Fibroblast of lung (primary cell): ENCODE data around the gene MDC1.

Experiments
- EZH2 ChIP-seq: IDR thresholded peaks from 2 replicates; pipeline ENCODE4 v1.5.1; 2012; ENCODE audit warnings: low read length, control low read depth, mild to moderate bottlenecking; ENCODE audit errors: missing control alignments
- TF ChIP-seq, protein P1 (sequence below), 2 donors: IDR thresholded peaks in 1 of 2; conservative IDR thresholded peaks in 1 of 2; 1 replicate in 1 of 2; 2 replicates in 1 of 2; pipeline ENCODE4 v1.5.1; 2011 to 2012; ENCODE audit warnings: low read length in 2 of 2, control low read depth in 1 of 2, inconsistent platforms in 1 of 2, low read depth in 1 of 2, mild to moderate bottlenecking in 1 of 2

DNA sequence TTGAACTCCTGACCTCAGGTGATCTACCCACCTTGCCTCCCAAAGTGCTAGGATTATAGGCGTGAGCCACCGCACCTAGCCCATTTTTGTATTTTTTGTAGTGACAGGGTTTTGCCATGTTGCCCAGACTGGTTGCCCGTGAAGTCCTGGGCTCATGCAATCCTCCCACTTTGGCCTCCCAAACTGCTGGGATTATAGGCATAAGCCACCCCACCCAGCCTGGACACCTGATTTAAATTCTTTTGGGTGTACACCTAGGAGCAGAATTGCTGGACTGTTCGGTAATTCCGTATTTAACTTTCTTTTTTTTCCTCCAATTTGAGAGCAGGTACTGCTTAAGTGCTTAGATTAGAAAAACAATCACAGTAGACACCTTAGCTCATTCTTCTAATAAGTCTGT lies 20.6 kb downstream of the MDC1 start:
- TF ChIP-seq, protein P1, sequence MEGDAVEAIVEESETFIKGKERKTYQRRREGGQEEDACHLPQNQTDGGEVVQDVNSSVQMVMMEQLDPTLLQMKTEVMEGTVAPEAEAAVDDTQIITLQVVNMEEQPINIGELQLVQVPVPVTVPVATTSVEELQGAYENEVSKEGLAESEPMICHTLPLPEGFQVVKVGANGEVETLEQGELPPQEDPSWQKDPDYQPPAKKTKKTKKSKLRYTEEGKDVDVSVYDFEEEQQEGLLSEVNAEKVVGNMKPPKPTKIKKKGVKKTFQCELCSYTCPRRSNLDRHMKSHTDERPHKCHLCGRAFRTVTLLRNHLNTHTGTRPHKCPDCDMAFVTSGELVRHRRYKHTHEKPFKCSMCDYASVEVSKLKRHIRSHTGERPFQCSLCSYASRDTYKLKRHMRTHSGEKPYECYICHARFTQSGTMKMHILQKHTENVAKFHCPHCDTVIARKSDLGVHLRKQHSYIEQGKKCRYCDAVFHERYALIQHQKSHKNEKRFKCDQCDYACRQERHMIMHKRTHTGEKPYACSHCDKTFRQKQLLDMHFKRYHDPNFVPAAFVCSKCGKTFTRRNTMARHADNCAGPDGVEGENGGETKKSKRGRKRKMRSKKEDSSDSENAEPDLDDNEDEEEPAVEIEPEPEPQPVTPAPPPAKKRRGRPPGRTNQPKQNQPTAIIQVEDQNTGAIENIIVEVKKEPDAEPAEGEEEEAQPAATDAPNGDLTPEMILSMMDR (conservative IDR thresholded peaks at IDR 0.05 in 1 of 2, IDR thresholded peaks at IDR 0.05 in 1 of 2; ENCODE audit: low read depth in 1 of 2, low read length in 2 of 2) = no peak
- no peak for TF ChIP-seq EZH2
